Left colon (tissue), 2 donors: Measurements from ENCODE around the gene CTNNA1. TPM values are rescaled to one million over a fixed set of nuclear protein-coding genes. Genes with fewer than 3 reads are reported as not detected.

Experiments used
- ATAC-seq: fragments of 200-7000 bp; cut with Tn5 transposase; one replicate; pipeline ENCODE4 v1.9.1; 2020; ENCODE audit warnings: mild to moderate bottlenecking, moderate library complexity
- DNase-seq, 2 donors: peaks; one replicate each; pipeline ENCODE4 v3.0.0-alpha.2; 2020
- intact Hi-C, 2 donors: fragments of 100-400 bp; cut with DNase I in 1 of 2; cut with micrococcal nuclease in 1 of 2; formaldehyde crosslinking; loops; one replicate each; pipeline versions ENCODE4 v1.11.2 to v1.14.0; 2022; cut with DNase I, micrococcal nuclease
- total RNA-seq, 2 donors: library from RNA; stranded (reverse); fragmentation: NEBNext Ultra II Directional; extraction: Animal tissue kit (Norgen Biotek cat#: 25700); gene quantifications; one replicate each; pipeline ENCODE4 v1.2.1, GENCODE V29; 2021
- donor health status: DM: no; HTN: no; CAD: no.
- donor health status: DM: yes; HTN: yes; CAD: no.

Gene CTNNA1
- total RNA-seq, 2 donors from 2014 or later = 440 to 447 TPM

DNA sequence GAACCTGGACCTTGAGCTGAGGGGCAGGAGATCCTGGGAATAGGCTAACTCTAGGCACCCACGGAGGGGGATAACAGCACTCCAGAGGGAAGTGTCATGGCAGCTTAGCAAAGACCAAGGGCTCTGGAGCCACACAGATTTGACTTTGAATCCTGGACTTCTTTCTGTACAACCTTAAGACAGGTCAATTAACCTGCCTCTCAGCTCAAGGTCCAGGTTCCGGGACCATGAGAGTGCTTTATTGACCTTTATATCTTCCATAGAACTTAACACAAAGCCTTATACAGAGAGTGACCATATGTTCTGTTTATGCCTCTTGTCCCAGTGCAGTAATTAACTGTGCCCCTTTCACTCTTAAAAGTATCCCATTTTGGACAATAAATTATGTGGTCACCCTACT, 212.4 kb downstream of the CTNNA1 start:
- intact Hi-C loops = no loop called here
- ATAC-seq (peak; percentile 63), DNase-seq (no peak)

DNA sequence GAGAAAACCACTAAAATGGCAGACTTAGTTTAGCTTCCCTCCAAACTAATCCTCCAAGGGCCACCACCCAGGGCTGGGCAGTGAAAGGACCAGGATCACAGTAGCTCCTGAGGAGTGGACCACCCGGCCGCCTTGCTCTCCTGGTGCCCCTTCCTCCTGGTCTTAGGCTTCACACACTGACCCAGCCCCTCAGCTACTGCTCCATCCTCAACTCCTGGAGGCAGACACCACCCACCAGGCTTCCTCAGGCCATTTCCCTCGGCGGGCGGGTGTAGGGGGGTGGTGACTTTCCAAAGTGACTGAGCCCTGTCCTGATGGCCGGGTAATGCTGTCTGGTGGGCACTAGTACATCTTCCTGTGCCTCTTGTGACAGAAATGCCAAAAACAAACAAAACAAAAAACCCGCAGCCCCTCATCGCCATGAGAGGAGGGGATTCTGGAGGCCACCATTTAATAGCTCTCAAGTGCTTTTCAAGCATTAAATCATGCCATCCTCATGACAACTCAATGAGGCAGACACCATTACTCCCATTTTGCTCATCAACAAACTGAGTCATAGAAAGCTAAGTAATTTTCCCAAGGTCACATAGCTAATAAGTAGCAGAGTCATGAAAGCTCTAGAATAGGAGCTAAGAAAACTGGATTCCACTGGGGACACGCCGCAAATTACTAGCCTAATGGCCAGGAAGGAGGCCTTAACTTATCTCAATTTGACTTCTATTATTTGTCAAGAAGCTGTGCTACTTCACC, 213.2 kb downstream of the CTNNA1 start:
- ATAC-seq (no peak), DNase-seq (no peak)
- intact Hi-C loops = no loop called here

- intact Hi-C loops = no loop called here
- DNase-seq (peak; percentile 88), ATAC-seq (peak; percentile 90)
These were observed 214.7 kb downstream of the CTNNA1 start for GRCh38 chr5:138967791-138968448.

DNA sequence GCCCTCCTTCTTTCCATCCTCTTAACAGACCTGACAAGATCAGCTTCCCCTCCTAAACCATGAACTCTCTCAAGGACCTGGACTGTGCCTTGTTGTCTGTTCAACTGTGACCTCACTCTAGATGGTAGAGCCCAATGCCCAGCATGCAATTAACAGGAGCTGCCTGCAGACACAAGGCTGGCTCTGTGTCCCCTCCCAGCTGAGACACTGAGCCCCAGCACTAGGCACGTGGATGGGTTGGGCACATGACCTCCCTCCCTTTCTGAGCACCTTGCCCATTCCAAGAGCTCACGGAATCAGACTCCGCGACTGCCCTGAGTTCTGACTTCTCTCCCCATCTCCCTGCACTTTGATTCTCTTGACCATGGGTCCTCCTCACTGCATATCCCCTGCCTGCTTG, 215.4 kb downstream of the CTNNA1 start:
- intact Hi-C loops = no loop called here
- ATAC-seq (no peak), DNase-seq (no peak)

- ATAC-seq = no peak
- intact Hi-C loops = no loop called here
- DNase-seq = no peak
These were observed 216.2 kb downstream of the CTNNA1 start for GRCh38 chr5:138969323-138970002.

GRCh38 chr5:138972230-138972629, 219.0 kb downstream of the CTNNA1 start:
- no peak for DNase-seq
- intact Hi-C loops = no loop called here

DNA sequence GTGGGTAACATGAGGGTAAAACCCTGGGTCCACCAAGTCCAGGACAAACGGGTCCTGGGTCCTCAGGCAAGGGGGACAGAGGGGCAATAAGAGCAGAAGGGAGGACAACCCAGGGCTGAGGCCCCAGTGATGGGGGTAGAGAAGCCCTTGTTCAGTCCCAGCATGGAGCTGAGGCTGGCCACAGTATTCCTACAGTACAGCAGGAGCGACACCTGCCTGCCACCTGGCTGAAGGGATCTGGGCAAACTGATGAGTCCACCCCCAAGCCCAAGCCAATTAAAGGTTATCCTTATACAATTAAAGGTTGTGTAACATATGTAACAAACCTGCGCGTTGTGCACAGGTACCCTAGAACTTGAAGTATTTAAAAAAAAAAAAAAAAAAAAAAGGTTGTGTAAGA, 219.6 kb downstream of the CTNNA1 start:
- ATAC-seq = no peak
- intact Hi-C loops = no loop called here
- no peak for DNase-seq

More at GRCh38 chr5:138972230-138972629, 219.0 kb downstream of the CTNNA1 start:
- no peak for ATAC-seq

GRCh38 chr5:138974227-138975063, 221.2 kb downstream of the CTNNA1 start:
- ATAC-seq (no peak), DNase-seq (no peak)
- intact Hi-C loops = no loop called here

GRCh38 chr5:138975098-138975847, 222.0 kb downstream of the CTNNA1 start:
- intact Hi-C loops = no loop called here
- ATAC-seq (no peak), DNase-seq (no peak)

GRCh38 chr5:138978080-138978479, 224.9 kb downstream of the CTNNA1 start:
- ATAC-seq = no peak
- intact Hi-C loops = no loop called here
- no peak for DNase-seq

GRCh38 chr5:138978581-138978980, 225.4 kb downstream of the CTNNA1 start:
- intact Hi-C loops = no loop called here
- ATAC-seq = no peak
- no peak for DNase-seq

GRCh38 chr5:138979684-138980280, 226.6 kb downstream of the CTNNA1 start:
- ATAC-seq = no peak
- no peak for DNase-seq
- intact Hi-C loops = no loop called here

GRCh38 chr5:138980441-138980840, 227.2 kb downstream of the CTNNA1 start:
- intact Hi-C loops = no loop called here
- no peak for ATAC-seq
- DNase-seq = no peak

DNA sequence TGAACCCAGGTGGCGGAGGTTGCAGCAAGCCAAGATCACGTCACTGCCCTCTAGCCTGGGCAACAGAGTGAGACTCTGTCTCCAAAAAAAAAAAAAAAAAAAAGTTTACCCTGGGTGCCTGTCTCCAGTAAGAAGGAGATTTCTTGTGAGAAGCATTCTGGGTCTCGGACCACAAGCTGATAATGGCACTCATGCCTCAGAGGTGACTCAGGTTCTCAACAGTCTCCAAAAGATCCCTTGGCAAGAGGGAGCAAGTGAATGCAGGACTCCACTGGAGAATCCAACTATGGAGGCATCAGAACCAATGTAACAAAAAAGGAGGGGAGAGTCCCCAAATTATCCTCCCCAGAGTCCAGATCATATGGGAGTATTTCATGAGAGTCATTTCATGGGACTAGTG, 227.9 kb downstream of the CTNNA1 start:
- intact Hi-C loops = no loop called here
- ATAC-seq = no peak

DNA sequence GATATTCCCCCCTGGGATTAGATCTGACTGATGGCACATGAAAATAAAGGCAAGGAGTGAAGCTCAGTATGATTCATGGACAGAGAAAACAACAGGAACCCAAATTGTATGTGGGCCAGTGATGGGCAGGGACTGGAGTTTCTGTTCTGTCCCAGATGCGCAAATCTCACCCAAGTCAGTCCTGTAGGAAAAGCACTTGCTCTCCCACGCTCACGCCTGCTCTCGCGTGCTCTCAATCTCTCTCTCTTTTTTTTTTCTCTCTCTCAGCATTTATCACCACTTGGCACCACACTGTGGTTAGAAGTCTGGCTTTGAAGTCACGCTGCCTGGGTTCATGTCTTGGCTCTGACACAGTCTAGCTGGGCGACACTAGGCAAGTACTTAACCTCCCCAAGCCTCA, 228.4 kb downstream of the CTNNA1 start:
- DNase-seq = no peak
- no peak for ATAC-seq
- intact Hi-C loops = no loop called here

More for the DNA sequence above, 227.9 kb downstream of the CTNNA1 start:
- DNase-seq = no peak

DNA sequence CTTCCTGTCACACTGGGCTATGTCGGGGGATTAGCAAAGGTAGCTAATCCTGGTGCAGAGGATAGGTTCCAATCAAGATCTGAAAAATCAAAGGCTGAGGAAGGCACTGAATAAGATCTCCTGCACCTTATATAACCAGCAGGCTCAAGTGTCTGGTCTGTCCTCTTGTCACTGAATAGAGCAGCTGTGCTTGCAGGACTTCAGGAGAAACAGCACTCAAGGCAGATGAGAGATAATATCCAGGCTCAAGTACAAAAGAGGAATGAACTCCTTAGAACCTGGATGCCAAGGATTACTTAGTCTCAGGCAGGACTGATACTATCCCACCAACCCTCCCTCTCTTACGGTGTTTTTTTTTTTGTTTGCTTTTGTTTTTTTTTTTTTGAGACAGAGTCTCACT, 230.8 kb downstream of the CTNNA1 start:
- DNase-seq = no peak
- intact Hi-C loops = no loop called here
- no peak for ATAC-seq
